Measurements from ENCODE around the gene PODXL2.

Gene PODXL2

GRCh38 chr3:127647845-127648204, 18.8 kb downstream of the PODXL2 start:
- Histone ChIP-seq H3K9ac (no peak overlapping the region), H3K4me2 (no peak overlapping the region), H3K36me3 (ENCODE audit: insufficient read depth) (no peaks in the 10 kb centered on the region), H3K4me1 (ENCODE audit: low read depth, poor library complexity, severe bottlenecking) (no peaks in the 10 kb centered on the region), H3K27me3 (ENCODE audit: insufficient read depth, low read depth) (no peaks in the 10 kb centered on the region), H2AFZ (ENCODE audit: low read depth) (no peak overlapping the region), H3K27ac (no peak overlapping the region), H3K79me2 (ENCODE audit: insufficient read depth, low read depth) (no peaks in the 10 kb centered on the region), H3K4me3 (IDR thresholded peaks at IDR 0.05; ENCODE audit: insufficient read depth, low read depth, low read length) (no peak overlapping the region), H4K20me1 (ENCODE audit: insufficient read depth) (no peaks in the 10 kb centered on the region)
- no peak for TF ChIP-seq CTCF (conservative IDR thresholded peaks at IDR 0.05; ENCODE audit: low read depth, low read length)

GRCh38 chr3:127650236-127650635, 21.3 kb downstream of the PODXL2 start:
- Histone ChIP-seq H3K4me1 (ENCODE audit: low read depth, poor library complexity, severe bottlenecking) (no peaks in the 10 kb centered on the region), H2AFZ (ENCODE audit: low read depth) (no peak overlapping the region), H3K4me3 (IDR thresholded peaks at IDR 0.05; ENCODE audit: insufficient read depth, low read depth, low read length) (no peak overlapping the region), H3K9ac (no peak overlapping the region), H3K27me3 (ENCODE audit: insufficient read depth, low read depth) (no peaks in the 10 kb centered on the region), H4K20me1 (ENCODE audit: insufficient read depth) (no peaks in the 10 kb centered on the region), H3K27ac (no peak overlapping the region), H3K36me3 (ENCODE audit: insufficient read depth) (no peaks in the 10 kb centered on the region), H3K79me2 (ENCODE audit: insufficient read depth, low read depth) (no peaks in the 10 kb centered on the region), H3K4me2 (no peak overlapping the region)
- no peak for TF ChIP-seq CTCF (conservative IDR thresholded peaks at IDR 0.05; ENCODE audit: low read depth, low read length)

GRCh38 chr3:127651516-127652172, 22.7 kb downstream of the PODXL2 start:
- no peak overlapping the region for H3K4me2 ChIP-seq
- H2AFZ ChIP-seq (ENCODE audit: low read depth), result no peak overlapping the region
- no peak overlapping the region for H3K9ac ChIP-seq
- no peak overlapping the region for H3K4me3 ChIP-seq (IDR thresholded peaks at IDR 0.05; ENCODE audit: insufficient read depth, low read depth, low read length)
- H3K36me3 ChIP-seq (ENCODE audit: insufficient read depth), result no peaks in the 10 kb centered on the region
- H4K20me1 ChIP-seq (ENCODE audit: insufficient read depth), result no peaks in the 10 kb centered on the region
- no peaks in the 10 kb centered on the region for H3K79me2 ChIP-seq (ENCODE audit: insufficient read depth, low read depth)
- no peaks in the 10 kb centered on the region for H3K27me3 ChIP-seq (ENCODE audit: insufficient read depth, low read depth)
- H3K27ac ChIP-seq, result no peak overlapping the region
- H3K4me1 ChIP-seq (ENCODE audit: low read depth, poor library complexity, severe bottlenecking), result no peaks in the 10 kb centered on the region
- TF ChIP-seq CTCF (conservative IDR thresholded peaks at IDR 0.05; ENCODE audit: low read depth, low read length), result no peak

GRCh38 chr3:127652246-127652995, 23.4 kb downstream of the PODXL2 start:
- TF ChIP-seq CTCF (conservative IDR thresholded peaks at IDR 0.05; ENCODE audit: low read depth, low read length), result peak; percentile 97
- H3K4me2 ChIP-seq, result no peak overlapping the region
- H3K4me1 ChIP-seq (ENCODE audit: low read depth, poor library complexity, severe bottlenecking), result no peaks in the 10 kb centered on the region
- no peaks in the 10 kb centered on the region for H4K20me1 ChIP-seq (ENCODE audit: insufficient read depth)
- no peaks in the 10 kb centered on the region for H3K27me3 ChIP-seq (ENCODE audit: insufficient read depth, low read depth)
- H3K27ac ChIP-seq, result no peak overlapping the region
- no peak overlapping the region for H3K9ac ChIP-seq
- H3K79me2 ChIP-seq (ENCODE audit: insufficient read depth, low read depth), result no peaks in the 10 kb centered on the region
- H2AFZ ChIP-seq (ENCODE audit: low read depth), result no peak overlapping the region
- H3K36me3 ChIP-seq (ENCODE audit: insufficient read depth), result no peaks in the 10 kb centered on the region
- no peak overlapping the region for H3K4me3 ChIP-seq (IDR thresholded peaks at IDR 0.05; ENCODE audit: insufficient read depth, low read depth, low read length)
